ENCODE measurements around the gene MED20.

The MED20 gene

GRCh38 chr6:41941280-41942066, 20.5 kb upstream of the MED20 start, which contains the start of gene CCND3:
CCND3 (minus strand) TSS chr6:41941808; CDS start chr6:41941649, 159 bp downstream.
- peak; percentile 98 for DNase-seq (ENCODE audit: low read depth, low spot score)

- peak; percentile 62 for DNase-seq (ENCODE audit: low read depth, low spot score)
Measured at GRCh38 chr6:41940759-41941279, 19.9 kb upstream of the MED20 start.

- peak; percentile 79 for DNase-seq (ENCODE audit: low read depth, low spot score)
Measured at GRCh38 chr6:41939848-41940758, 19.2 kb upstream of the MED20 start.

- DNase-seq (ENCODE audit: low read depth, low spot score): peak; percentile 69
Measured at GRCh38 chr6:41939176-41939847, 18.4 kb upstream of the MED20 start.

GRCh38 chr6:41938590-41939175, 17.7 kb upstream of the MED20 start:
- DNase-seq (ENCODE audit: low read depth, low spot score): no peak

- no peak for DNase-seq (ENCODE audit: low read depth, low spot score)
Measured at GRCh38 chr6:41937861-41938574, 17.1 kb upstream of the MED20 start.

GRCh38 chr6:41937472-41937860, 16.5 kb upstream of the MED20 start:
- DNase-seq (ENCODE audit: low read depth, low spot score): no peak

- peak; percentile 91 for DNase-seq (ENCODE audit: low read depth, low spot score)
Measured at GRCh38 chr6:41936073-41936837, 15.3 kb upstream of the MED20 start.

GRCh38 chr6:41935685-41936072, 14.7 kb upstream of the MED20 start:
- DNase-seq (ENCODE audit: low read depth, low spot score): no peak

- no peak for DNase-seq (ENCODE audit: low read depth, low spot score)
Measured at GRCh38 chr6:41935193-41935574, 14.2 kb upstream of the MED20 start.

GRCh38 chr6:41934278-41935192, 13.6 kb upstream of the MED20 start:
- no peak for DNase-seq (ENCODE audit: low read depth, low spot score)

GRCh38 chr6:41932378-41932777, 11.4 kb upstream of the MED20 start:
- DNase-seq (ENCODE audit: low read depth, low spot score): no peak

GRCh38 chr6:41931792-41932191, 10.9 kb upstream of the MED20 start:
- DNase-seq (ENCODE audit: low read depth, low spot score): no peak

- no peak for DNase-seq (ENCODE audit: low read depth, low spot score)
Measured at GRCh38 chr6:41929924-41930323, 9.0 kb upstream of the MED20 start.

GRCh38 chr6:41927253-41927652, 6.3 kb upstream of the MED20 start:
- DNase-seq (ENCODE audit: low read depth, low spot score): no peak

- peak; percentile 28 for DNase-seq (ENCODE audit: low read depth, low spot score)
Measured at GRCh38 chr6:41922154-41922553, 1.2 kb upstream of the MED20 start.

GRCh38 chr6:41921712-41921998, 716 bp upstream of the MED20 start:
- no peak for DNase-seq (ENCODE audit: low read depth, low spot score)

GRCh38 chr6:41917528-41917927, 3.4 kb downstream of the MED20 start:
- peak; percentile 93 for DNase-seq (ENCODE audit: low read depth, low spot score)

- no peak for DNase-seq (ENCODE audit: low read depth, low spot score)
Measured at GRCh38 chr6:41914869-41915530, 5.9 kb downstream of the MED20 start.

Data from astrocyte of the hippocampus (primary cell).